ENCODE data around the gene TFR2.

DNA sequence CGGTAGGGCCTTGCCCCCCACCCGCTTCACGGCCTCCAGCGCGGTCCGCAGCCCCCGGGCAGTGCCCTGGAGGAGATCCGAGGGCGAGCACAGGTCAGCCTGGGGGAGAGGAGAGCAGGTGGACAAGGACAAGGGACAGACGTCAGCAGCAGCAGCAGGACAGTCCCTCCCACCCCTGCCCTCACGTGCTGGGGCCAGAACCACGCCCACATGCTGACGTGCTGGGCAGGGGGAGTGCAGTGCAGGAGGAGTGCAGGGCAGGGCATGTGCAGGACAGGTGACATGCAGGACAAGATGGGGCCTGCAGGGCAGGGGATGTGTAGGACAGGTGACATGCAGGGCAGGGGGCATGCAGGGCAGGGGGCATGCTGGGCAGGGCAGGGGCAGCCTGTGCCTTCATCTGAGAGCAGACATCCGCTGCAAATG lies 66.1 kb downstream of the TFR2 start:
- TF ChIP-seq, protein P1, sequence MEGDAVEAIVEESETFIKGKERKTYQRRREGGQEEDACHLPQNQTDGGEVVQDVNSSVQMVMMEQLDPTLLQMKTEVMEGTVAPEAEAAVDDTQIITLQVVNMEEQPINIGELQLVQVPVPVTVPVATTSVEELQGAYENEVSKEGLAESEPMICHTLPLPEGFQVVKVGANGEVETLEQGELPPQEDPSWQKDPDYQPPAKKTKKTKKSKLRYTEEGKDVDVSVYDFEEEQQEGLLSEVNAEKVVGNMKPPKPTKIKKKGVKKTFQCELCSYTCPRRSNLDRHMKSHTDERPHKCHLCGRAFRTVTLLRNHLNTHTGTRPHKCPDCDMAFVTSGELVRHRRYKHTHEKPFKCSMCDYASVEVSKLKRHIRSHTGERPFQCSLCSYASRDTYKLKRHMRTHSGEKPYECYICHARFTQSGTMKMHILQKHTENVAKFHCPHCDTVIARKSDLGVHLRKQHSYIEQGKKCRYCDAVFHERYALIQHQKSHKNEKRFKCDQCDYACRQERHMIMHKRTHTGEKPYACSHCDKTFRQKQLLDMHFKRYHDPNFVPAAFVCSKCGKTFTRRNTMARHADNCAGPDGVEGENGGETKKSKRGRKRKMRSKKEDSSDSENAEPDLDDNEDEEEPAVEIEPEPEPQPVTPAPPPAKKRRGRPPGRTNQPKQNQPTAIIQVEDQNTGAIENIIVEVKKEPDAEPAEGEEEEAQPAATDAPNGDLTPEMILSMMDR (conservative IDR thresholded peaks at IDR 0.05; ENCODE audit: low read depth, low read length), result no peak
- TF ChIP-seq RCOR1 (IDR thresholded peaks at IDR 0.05; ENCODE audit: insufficient replicate concordance, low read length) (no peak), POLR2A (IDR thresholded peaks at IDR 0.05; ENCODE audit: low read depth, low read length) (no peak), ELK1 (IDR thresholded peaks at IDR 0.05; ENCODE audit: borderline replicate concordance, low read depth, low read length) (no peak), RAD21 (IDR thresholded peaks at IDR 0.05; ENCODE audit: low read length) (no peak), SMC3 (IDR thresholded peaks at IDR 0.05; ENCODE audit: low read depth, low read length) (no peak), FOS (IDR thresholded peaks at IDR 0.05; ENCODE audit: low read depth, low read length) (no peak), CEBPB (IDR thresholded peaks at IDR 0.05; ENCODE audit: low read depth, low read length) (no peak), RFX5 (IDR thresholded peaks at IDR 0.05; ENCODE audit: low read depth, low read length) (no peak), BHLHE40 (IDR thresholded peaks at IDR 0.05; ENCODE audit: low read depth, low read length) (no peak)
- TF ChIP-seq, protein P2, sequence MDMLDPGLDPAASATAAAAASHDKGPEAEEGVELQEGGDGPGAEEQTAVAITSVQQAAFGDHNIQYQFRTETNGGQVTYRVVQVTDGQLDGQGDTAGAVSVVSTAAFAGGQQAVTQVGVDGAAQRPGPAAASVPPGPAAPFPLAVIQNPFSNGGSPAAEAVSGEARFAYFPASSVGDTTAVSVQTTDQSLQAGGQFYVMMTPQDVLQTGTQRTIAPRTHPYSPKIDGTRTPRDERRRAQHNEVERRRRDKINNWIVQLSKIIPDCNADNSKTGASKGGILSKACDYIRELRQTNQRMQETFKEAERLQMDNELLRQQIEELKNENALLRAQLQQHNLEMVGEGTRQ (IDR thresholded peaks at IDR 0.05; ENCODE audit: low read depth, low read length), result no peak

Measured in IMR-90 (cell line).